ENCODE measurements around the gene SLC25A21.
"Not testable (repeated sequence)": the region's sequence is repeated elsewhere in the genome, so short reads cannot be mapped to it uniquely, and the experiment has no call there.

SLC25A21 gene

GRCh38 chr14:36916668-36917067, 255.7 kb downstream of the SLC25A21 start:
- FAIRE-seq: no peak
- DNase-seq (ENCODE audit: extremely low spot score, insufficient read length, low read depth): no peak

GRCh38 chr14:36915081-36915480, 257.3 kb downstream of the SLC25A21 start:
- DNase-seq (ENCODE audit: extremely low spot score, insufficient read length, low read depth) (no peak), FAIRE-seq (no peak)

GRCh38 chr14:36910578-36910977, 261.8 kb downstream of the SLC25A21 start:
- FAIRE-seq (no peak), DNase-seq (ENCODE audit: extremely low spot score, insufficient read length, low read depth) (no peak)

- FAIRE-seq: no peak
- DNase-seq (ENCODE audit: extremely low spot score, insufficient read length, low read depth): no peak
Measured at GRCh38 chr14:36905272-36905888, 267.0 kb downstream of the SLC25A21 start.

GRCh38 chr14:36901861-36902260, 270.5 kb downstream of the SLC25A21 start:
- FAIRE-seq (no peak), DNase-seq (ENCODE audit: extremely low spot score, insufficient read length, low read depth) (no peak)

GRCh38 chr14:36900846-36901245, 271.6 kb downstream of the SLC25A21 start:
- no peak for DNase-seq (ENCODE audit: extremely low spot score, insufficient read length, low read depth)
- FAIRE-seq: no peak

- not testable (repeated sequence) for DNase-seq (ENCODE audit: extremely low spot score, insufficient read length, low read depth); FAIRE-seq
Measured at GRCh38 chr14:36896300-36896699, 276.1 kb downstream of the SLC25A21 start.

- DNase-seq (ENCODE audit: extremely low spot score, insufficient read length, low read depth) (no peak), FAIRE-seq (no peak)
Measured at GRCh38 chr14:36884049-36884448, 288.4 kb downstream of the SLC25A21 start.

- DNase-seq (ENCODE audit: extremely low spot score, insufficient read length, low read depth) (no peak), FAIRE-seq (no peak)
Measured at GRCh38 chr14:36880276-36880675, 292.1 kb downstream of the SLC25A21 start.

- DNase-seq (ENCODE audit: extremely low spot score, insufficient read length, low read depth): no peak
- no peak for FAIRE-seq
Measured at GRCh38 chr14:36879558-36879957, 292.8 kb downstream of the SLC25A21 start.

GRCh38 chr14:36874396-36875138, 297.8 kb downstream of the SLC25A21 start:
- no peak for DNase-seq (ENCODE audit: extremely low spot score, insufficient read length, low read depth)
- no peak for FAIRE-seq

- no peak for FAIRE-seq
- DNase-seq (ENCODE audit: extremely low spot score, insufficient read length, low read depth): no peak
Measured at GRCh38 chr14:36870776-36871175, 301.6 kb downstream of the SLC25A21 start.

GRCh38 chr14:36869125-36869524, 303.3 kb downstream of the SLC25A21 start:
- DNase-seq (ENCODE audit: extremely low spot score, insufficient read length, low read depth): no peak
- no peak for FAIRE-seq

GRCh38 chr14:36866867-36867266, 305.5 kb downstream of the SLC25A21 start:
- DNase-seq (ENCODE audit: extremely low spot score, insufficient read length, low read depth) (no peak), FAIRE-seq (no peak)

GRCh38 chr14:36863271-36863670, 309.1 kb downstream of the SLC25A21 start:
- FAIRE-seq: no peak

GRCh38 chr14:36862237-36862636, 310.2 kb downstream of the SLC25A21 start:
- DNase-seq (ENCODE audit: extremely low spot score, insufficient read length, low read depth); FAIRE-seq: not testable (repeated sequence)

More at GRCh38 chr14:36863271-36863670, 309.1 kb downstream of the SLC25A21 start:
- no peak for DNase-seq (ENCODE audit: extremely low spot score, insufficient read length, low read depth)

GRCh38 chr14:36860831-36861230, 311.6 kb downstream of the SLC25A21 start:
- no peak for DNase-seq (ENCODE audit: extremely low spot score, insufficient read length, low read depth)

GRCh38 chr14:36859119-36859518, 313.3 kb downstream of the SLC25A21 start:
- DNase-seq (ENCODE audit: extremely low spot score, insufficient read length, low read depth): no peak
- FAIRE-seq: no peak

More at GRCh38 chr14:36860831-36861230, 311.6 kb downstream of the SLC25A21 start:
- FAIRE-seq: no peak

GRCh38 chr14:36857842-36858445, 314.5 kb downstream of the SLC25A21 start:
- DNase-seq (ENCODE audit: extremely low spot score, insufficient read length, low read depth): no peak
- no peak for FAIRE-seq

- DNase-seq (ENCODE audit: extremely low spot score, insufficient read length, low read depth) (no peak), FAIRE-seq (no peak)
Measured at GRCh38 chr14:36857136-36857535, 315.3 kb downstream of the SLC25A21 start.

Measured in GM18507 (cell line).